T-cell (primary cell): ENCODE results near the gene FBXO2. TPM values are rescaled to one million over a fixed set of nuclear protein-coding genes. Genes with fewer than 3 reads are reported as not detected.

Experiments
- ATAC-seq, 4 experiments: fragments of 200-7000 bp in 3 of 4; fragments of 150-1000 bp in 1 of 4; cut with Tn5 transposase; replicated peaks in 1 of 4; 1 replicate in 3 of 4; 2 replicates in 1 of 4; pipeline ENCODE4 v1.10.0; 2021; ENCODE audit warnings: moderate library complexity in 3 of 4, mild to moderate bottlenecking in 2 of 4, moderate number of reproducible peaks in 1 of 4
- CTCF ChIA-PET, 2 donors: fragments of 300-600 bp; sonication (Branson Sonifier 250); formaldehyde crosslinking; loops; one replicate each; lab custom pipeline; 2022; ENCODE audit warnings: antibody characterized with exemption in 2 of 2; lab: Charles Lee
- POLR2A ChIA-PET, 2 donors: fragments of 300-600 bp; sonication (Branson Sonifier 250); formaldehyde crosslinking; loops; one replicate each; lab custom pipeline; 2022; ENCODE audit warnings: antibody characterized with exemption in 2 of 2; lab: Charles Lee
- DNase-seq, 35 experiments: peaks; one replicate each; pipeline versions ENCODE4 v3.0.0 to v3.0.0-alpha.2; 2013 to 2023
- H3K27ac ChIP-seq: one replicate; pipeline ENCODE4 v1.5.1; 2013; ENCODE audit warnings: low read length
- H3K27me3 ChIP-seq, 2 experiments: replicated peaks in 1 of 2; 1 replicate in 1 of 2; 2 replicates in 1 of 2; pipeline versions ENCODE4 v1.6.1 to v1.7.0; 2013; ENCODE audit warnings: low read length in 1 of 2, mixed read lengths in 1 of 2; ENCODE audit not compliant: control insufficient read depth in 2 of 2, insufficient read depth in 2 of 2; ENCODE audit errors: extremely low read depth in 1 of 2
- H3K36me3 ChIP-seq, 2 donors: 1 replicate in 1 of 2; 2 replicates in 1 of 2; pipeline versions ENCODE4 v1.6.1 to v1.7.0; 2013; ENCODE audit warnings: low read length in 1 of 2; ENCODE audit not compliant: control insufficient read depth in 2 of 2, insufficient read depth in 1 of 2; ENCODE audit errors: extremely low read depth in 1 of 2
- H3K4me1 ChIP-seq, 2 experiments: 1 replicate in 1 of 2; 2 replicates in 1 of 2; pipeline versions ENCODE4 v1.6.1 to v1.7.0; 2013; ENCODE audit warnings: low read length in 2 of 2, mixed read lengths in 1 of 2; ENCODE audit not compliant: insufficient read depth in 2 of 2, control insufficient read depth in 1 of 2; ENCODE audit errors: extremely low read depth in 1 of 2
- H3K4me3 ChIP-seq, 2 donors: 1 replicate in 1 of 2; 2 replicates in 1 of 2; pipeline versions ENCODE4 v1.5.1 to v1.7.0; 2013; ENCODE audit warnings: mild to moderate bottlenecking in 2 of 2, low read length in 1 of 2, moderate library complexity in 1 of 2; ENCODE audit not compliant: control insufficient read depth in 1 of 2; ENCODE audit errors: extremely low read depth in 1 of 2
- H3K9me3 ChIP-seq: 2 replicates; pipeline ENCODE4 v1.7.0; 2013
- H3K27ac Mint-ChIP-seq, 2 donors: one replicate each; pipeline ENCODE4 v1.8.0; 2020 to 2021; ENCODE audit warnings: mild to moderate bottlenecking in 2 of 2, mixed read lengths in 2 of 2
- H3K27me3 Mint-ChIP-seq, 2 donors: one replicate each; pipeline ENCODE4 v1.8.0; 2021 to 2022; ENCODE audit warnings: mixed read lengths in 2 of 2
- H3K36me3 Mint-ChIP-seq: one replicate; pipeline ENCODE4 v1.8.0; 2021; ENCODE audit warnings: mixed read lengths
- H3K4me1 Mint-ChIP-seq, 3 donors: one replicate each; pipeline ENCODE4 v1.8.0; 2020 to 2022; ENCODE audit warnings: mixed read lengths in 3 of 3, mild to moderate bottlenecking in 1 of 3
- H3K4me3 Mint-ChIP-seq, 3 donors: one replicate each; pipeline ENCODE4 v1.8.0; 2020 to 2022; ENCODE audit warnings: mild to moderate bottlenecking in 3 of 3, mixed read lengths in 3 of 3, moderate library complexity in 3 of 3
- H3K9me3 Mint-ChIP-seq, 3 donors: one replicate each; pipeline ENCODE4 v1.8.0; 2020 to 2022; ENCODE audit warnings: mixed read lengths in 3 of 3
- WGBS: methylation state at CpG from one replicate; pipeline ENCODE4 v1.1.5; 2013; ENCODE audit warnings: missing lambda C conversion rate; ENCODE audit not compliant: insufficient coverage; 5-methylcytosine and 5-hydroxymethylcytosine counted together
- total RNA-seq, 35 experiments: library from RNA in 6 of 35; stranded (reverse) in 6 of 35; fragments of 120-200 nt in 1 of 35; gene quantifications; one replicate each; pipeline versions ENCODE4 v1.2.1 to v1.2.4 and lab custom pipeline; 2013 to 2026

FBXO2 gene
- total RNA-seq, 5 donors from 2014 or later (not counting 1 experiment from before 2014, with no cell fraction given): 4.7 to 8.4 (median 6.3) TPM

DNA sequence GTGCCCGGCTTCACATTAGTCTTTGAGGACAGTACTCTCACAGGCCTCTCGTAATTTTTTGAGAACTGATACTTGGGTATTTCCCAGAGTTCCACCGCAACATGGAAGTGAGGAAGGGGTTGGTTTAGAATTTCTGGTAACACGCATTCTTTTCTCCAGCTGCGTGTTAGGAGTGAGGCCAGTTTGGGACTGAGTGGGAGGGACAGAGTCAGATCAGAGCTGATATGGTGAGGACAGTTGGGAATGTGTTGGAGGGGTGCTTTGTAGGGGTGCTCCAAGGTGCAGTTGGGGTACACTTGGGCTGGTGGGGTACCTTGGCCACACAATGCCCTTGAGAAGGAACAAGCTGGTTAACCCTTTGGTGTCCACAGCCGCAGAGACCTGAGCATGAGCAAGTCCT is 16.5 kb upstream of the FBXO2 start:
- Mint-ChIP-seq H3K27ac (no peak overlapping the region), H3K27me3 (no peaks in the 10 kb centered on the region), H3K4me1 (peaks cover 0 to 2% (median 0%) of the 10 kb centered on the region in 3 donors), H3K36me3 (peaks cover 18% of the 10 kb centered on the region), H3K4me3 (no peak overlapping the region), H3K9me3 (no peaks in the 10 kb centered on the region)
- Histone ChIP-seq H3K27me3 (no peaks in the 10 kb centered on the region), H3K27ac (no peak overlapping the region), H3K36me3 (peaks cover 11 to 32% of the 10 kb centered on the region in 2 donors), H3K9me3 (no peaks in the 10 kb centered on the region), H3K4me1 (no peaks in the 10 kb centered on the region), H3K4me3 (no peak overlapping the region)
- no peak for ATAC-seq
- DNase-seq: no peak
- ChIA-PET POLR2A (no interaction called here), CTCF (interaction anchor here in 1 of 2 donors (0.5 kb wide), 1 partner anchor 16 kb away, joined by 6 read pairs; the partner anchor contains the start of gene FBXO44)
- 90% methylated on average over 3 of the region's 6 CpGs for WGBS

DNA sequence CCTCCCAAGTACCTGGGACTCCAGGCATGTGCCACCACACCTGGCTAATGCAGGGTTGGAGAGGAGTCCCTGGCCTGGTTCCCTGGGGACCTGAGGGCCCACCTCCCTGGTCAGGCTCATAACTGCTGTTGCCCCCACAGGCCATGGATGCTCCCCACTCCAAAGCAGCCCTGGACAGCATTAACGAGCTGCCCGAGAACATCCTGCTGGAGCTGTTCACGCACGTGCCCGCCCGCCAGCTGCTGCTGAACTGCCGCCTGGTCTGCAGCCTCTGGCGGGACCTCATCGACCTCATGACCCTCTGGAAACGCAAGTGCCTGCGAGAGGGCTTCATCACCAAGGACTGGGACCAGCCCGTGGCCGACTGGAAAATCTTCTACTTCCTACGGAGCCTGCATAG is 14.3 kb upstream of the FBXO2 start:
- H3K4me3 ChIP-seq: no peak overlapping the region
- Mint-ChIP-seq H3K4me1 (peaks cover 0 to 6% (median 0%) of the 10 kb centered on the region in 3 donors), H3K27me3 (no peaks in the 10 kb centered on the region), H3K36me3 (peaks cover 8% of the 10 kb centered on the region), H3K9me3 (no peaks in the 10 kb centered on the region), H3K4me3 (no peak overlapping the region), H3K27ac (no peak overlapping the region)
- ATAC-seq (no peak), DNase-seq (no peak)
- no peaks in the 10 kb centered on the region for H3K27me3 ChIP-seq
- peaks cover 0 to 11% of the 10 kb centered on the region in 2 experiments for H3K4me1 ChIP-seq
- H3K36me3 ChIP-seq: peaks cover 4 to 15% of the 10 kb centered on the region in 2 donors
- H3K27ac ChIP-seq: no peak overlapping the region
- CTCF ChIA-PET: interaction anchor here in 1 of 2 donors (1.7 kb wide), 1 partner anchor 23 kb away, joined by 3 read pairs; no protein-coding TSS in a partner anchor
- POLR2A ChIA-PET: interaction anchor here in 1 of 2 donors (0.6 kb wide), 1 partner anchor 64 kb away, joined by 3 read pairs; no protein-coding TSS in a partner anchor
- 93% methylated on average over 8 of the region's 14 CpGs for WGBS
- no peaks in the 10 kb centered on the region for H3K9me3 ChIP-seq

DNA sequence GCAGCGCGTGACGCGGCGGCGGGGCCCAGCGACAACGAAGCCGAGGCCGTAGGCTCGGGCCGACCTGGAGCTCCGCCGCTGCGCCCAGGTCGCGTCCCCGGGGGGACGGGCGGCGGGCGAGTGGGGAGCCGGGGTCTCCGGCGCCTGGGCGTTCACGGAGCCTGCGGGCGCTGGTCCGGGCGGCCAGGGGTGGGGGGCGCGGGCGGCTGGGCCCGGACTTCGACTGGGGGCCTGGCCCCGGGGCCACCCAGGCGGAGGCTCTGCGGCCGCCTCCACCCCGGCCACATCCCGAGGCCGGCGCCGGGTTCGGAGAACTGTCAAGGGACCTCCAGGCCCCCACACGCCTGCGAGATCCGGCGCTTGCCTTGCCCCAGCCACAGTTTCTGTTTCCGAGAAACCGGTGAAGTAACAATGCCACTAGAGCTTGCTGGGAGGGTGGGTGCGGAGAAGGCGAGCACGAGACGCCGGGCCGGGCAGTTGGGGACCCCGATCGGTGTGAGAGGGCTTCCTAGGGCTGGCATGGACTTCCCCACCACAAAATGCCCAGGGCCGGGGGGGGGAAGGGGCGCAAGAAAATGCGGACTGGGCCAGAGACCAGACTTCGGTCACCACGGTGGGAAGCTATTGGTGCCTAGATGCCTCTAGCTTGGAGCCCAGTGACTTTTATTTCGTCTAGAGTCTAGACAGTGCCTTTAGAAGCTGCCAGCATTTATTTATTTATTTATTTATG is 10.3 kb upstream of the FBXO2 start:
- WGBS: 0% methylated on average over 53 of the region's 66 CpGs
- Histone ChIP-seq H3K27ac (peak overlapping the region; percentile 64), H3K9me3 (no peaks in the 10 kb centered on the region), H3K4me3 (peak overlapping the region; percentile 63 to 68), H3K4me1 (peaks cover 0 to 13% of the 10 kb centered on the region in 2 experiments), H3K36me3 (peaks cover 8 to 17% of the 10 kb centered on the region in 2 donors), H3K27me3 (no peaks in the 10 kb centered on the region)
- ChIA-PET CTCF (interaction anchor here (0.5 to 3.7 kb wide), 24 partner anchors 8 to 655 kb away, joined by 3 to 44 read pairs (median 6); partner anchors contain the start of genes AGTRAP (in 1 of the 2), FBXO2 (in 1 of the 2) and FBXO44 (in 1 of the 2)), POLR2A (interaction anchor here (0.5 to 1.1 kb wide), 6 partner anchors 27 to 1539 kb away, joined by 3 to 12 read pairs (median 4); no protein-coding TSS in a partner anchor)
- Mint-ChIP-seq H3K36me3 (peaks cover 22% of the 10 kb centered on the region), H3K4me3 (peak overlapping the region; percentile 75 to 84 (median 81)), H3K9me3 (no peaks in the 10 kb centered on the region), H3K27ac (peak overlapping the region; percentile 82 to 86), H3K27me3 (no peaks in the 10 kb centered on the region), H3K4me1 (peaks cover 0 to 6% (median 0%) of the 10 kb centered on the region in 3 donors)
- ATAC-seq (peak; percentile 69 to 76 (median 72)), DNase-seq (peak in 31 of 35 experiments; percentile 11 to 67 (median 43))

DNA sequence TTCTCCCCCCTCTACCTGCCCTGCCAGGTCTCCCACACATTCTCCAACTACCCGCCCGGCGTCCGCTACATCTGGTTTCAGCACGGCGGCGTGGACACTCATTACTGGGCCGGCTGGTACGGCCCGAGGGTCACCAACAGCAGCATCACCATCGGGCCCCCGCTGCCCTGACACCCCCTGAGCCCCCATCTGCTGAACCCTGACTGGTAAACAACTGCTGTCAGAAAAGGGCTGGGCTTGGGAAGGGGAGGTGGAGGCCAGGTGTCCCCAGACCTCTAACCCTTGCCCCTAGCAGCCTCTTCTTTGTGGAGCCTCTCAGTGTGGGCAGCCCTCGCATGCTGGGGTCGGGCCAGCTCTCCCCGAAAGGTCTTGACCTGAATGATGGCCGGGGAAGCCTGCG is 6.9 kb upstream of the FBXO2 start:
- WGBS: 92% methylated on average over 4 of the region's 17 CpGs
- ChIA-PET CTCF (no interaction called here), POLR2A (no interaction called here)
- Mint-ChIP-seq H3K36me3 (peaks cover 19% of the 10 kb centered on the region), H3K27ac (no peak overlapping the region), H3K4me3 (no peak overlapping the region), H3K9me3 (no peaks in the 10 kb centered on the region), H3K4me1 (peaks cover 0 to 9% (median 4%) of the 10 kb centered on the region in 3 donors), H3K27me3 (no peaks in the 10 kb centered on the region)
- Histone ChIP-seq H3K36me3 (peaks cover 4 to 30% of the 10 kb centered on the region in 2 donors), H3K4me3 (no peak overlapping the region), H3K4me1 (peaks cover under 1 to 15% of the 10 kb centered on the region in 2 experiments), H3K9me3 (no peaks in the 10 kb centered on the region), H3K27me3 (no peaks in the 10 kb centered on the region), H3K27ac (no peak overlapping the region)
- ATAC-seq (no peak), DNase-seq (no peak)

DNA sequence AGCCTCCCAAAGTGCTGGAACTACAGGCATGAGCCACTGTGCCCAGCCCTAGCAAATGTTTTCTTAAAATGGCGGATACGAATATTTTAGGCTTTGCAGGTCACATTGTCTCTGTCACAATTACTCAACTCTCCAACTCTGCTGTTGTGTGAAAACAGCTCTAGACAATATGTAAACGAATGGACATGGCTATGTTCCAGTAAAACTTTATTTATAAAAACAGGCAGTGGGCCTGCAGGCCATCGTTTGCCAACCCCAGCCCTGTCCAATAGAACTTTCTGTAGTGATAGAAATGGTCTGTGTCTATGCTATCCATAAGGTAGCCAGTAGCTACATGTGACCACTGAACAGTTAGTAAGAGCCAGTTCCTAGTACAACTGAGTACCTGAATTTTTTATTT is 5.5 kb upstream of the FBXO2 start:
- CTCF ChIA-PET: interaction anchor here in 1 of 2 donors (1.4 kb wide), 1 partner anchor 60 kb away, joined by 3 read pairs; no protein-coding TSS in a partner anchor
- Mint-ChIP-seq H3K4me3 (no peak overlapping the region), H3K27ac (no peak overlapping the region), H3K36me3 (peaks cover 19% of the 10 kb centered on the region), H3K9me3 (no peaks in the 10 kb centered on the region), H3K4me1 (peaks cover 7 to 14% (median 13%) of the 10 kb centered on the region in 3 donors), H3K27me3 (no peaks in the 10 kb centered on the region)
- H3K27me3 ChIP-seq: no peaks in the 10 kb centered on the region
- H3K36me3 ChIP-seq: peaks cover 4 to 30% of the 10 kb centered on the region in 2 donors
- no peaks in the 10 kb centered on the region for H3K9me3 ChIP-seq
- H3K4me1 ChIP-seq: peaks cover 8 to 24% of the 10 kb centered on the region in 2 experiments
- no peak for DNase-seq
- POLR2A ChIA-PET: no interaction called here
- 100% methylated on average over 2 of the region's 4 CpGs for WGBS
- no peak for ATAC-seq
- no peak overlapping the region for H3K27ac ChIP-seq
- no peak overlapping the region for H3K4me3 ChIP-seq

DNA sequence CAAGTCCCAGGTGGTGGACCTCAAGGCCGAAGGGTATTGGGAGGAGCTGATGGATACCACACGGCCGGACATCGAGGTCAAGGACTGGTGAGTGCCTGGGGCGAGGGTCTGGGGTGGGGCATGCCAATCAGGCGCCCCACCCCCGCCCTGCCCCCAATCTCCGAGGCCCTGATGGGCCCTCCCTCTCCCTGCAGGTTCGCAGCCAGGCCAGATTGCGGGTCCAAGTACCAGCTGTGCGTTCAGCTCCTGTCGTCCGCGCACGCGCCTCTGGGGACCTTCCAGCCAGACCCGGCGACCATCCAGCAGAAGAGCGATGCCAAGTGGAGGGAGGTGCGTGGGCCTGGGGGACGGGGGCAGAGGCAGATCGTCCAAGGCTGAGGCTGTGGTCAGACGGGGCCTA is 4.3 kb upstream of the FBXO2 start:
- H3K27ac Mint-ChIP-seq: no peak overlapping the region
- 96% methylated on average over 17 of the region's 23 CpGs for WGBS
- ATAC-seq: no peak
- H3K9me3 Mint-ChIP-seq: no peaks in the 10 kb centered on the region
- POLR2A ChIA-PET: no interaction called here
- CTCF ChIA-PET: interaction anchor here (0.6 to 1.0 kb wide), 2 partner anchors 14 to 61 kb away, joined by 3 read pairs; no protein-coding TSS in a partner anchor
- Histone ChIP-seq H3K4me1 (peaks cover 8 to 24% of the 10 kb centered on the region in 2 experiments), H3K36me3 (peaks cover 4 to 30% of the 10 kb centered on the region in 2 donors), H3K27ac (no peak overlapping the region), H3K4me3 (no peak overlapping the region), H3K9me3 (no peaks in the 10 kb centered on the region), H3K27me3 (no peaks in the 10 kb centered on the region)
- H3K4me1 Mint-ChIP-seq: peaks cover 7 to 13% (median 12%) of the 10 kb centered on the region in 3 donors
- H3K4me3 Mint-ChIP-seq: no peak overlapping the region
- H3K36me3 Mint-ChIP-seq: peaks cover 19% of the 10 kb centered on the region
- H3K27me3 Mint-ChIP-seq: no peaks in the 10 kb centered on the region
- no peak for DNase-seq
